GM19025 (cell line): Measurements from ENCODE around the gene ARHGAP36.

Source experiments
- ATAC-seq: cut with Tn5 transposase; IDR thresholded peaks from one replicate; pipeline ENCODE4 v1.9.1; 2021; ENCODE audit warnings: mild to moderate bottlenecking, low read depth, moderate library complexity; ENCODE audit not compliant: unreplicated experiment

ARHGAP36 gene, protein sequence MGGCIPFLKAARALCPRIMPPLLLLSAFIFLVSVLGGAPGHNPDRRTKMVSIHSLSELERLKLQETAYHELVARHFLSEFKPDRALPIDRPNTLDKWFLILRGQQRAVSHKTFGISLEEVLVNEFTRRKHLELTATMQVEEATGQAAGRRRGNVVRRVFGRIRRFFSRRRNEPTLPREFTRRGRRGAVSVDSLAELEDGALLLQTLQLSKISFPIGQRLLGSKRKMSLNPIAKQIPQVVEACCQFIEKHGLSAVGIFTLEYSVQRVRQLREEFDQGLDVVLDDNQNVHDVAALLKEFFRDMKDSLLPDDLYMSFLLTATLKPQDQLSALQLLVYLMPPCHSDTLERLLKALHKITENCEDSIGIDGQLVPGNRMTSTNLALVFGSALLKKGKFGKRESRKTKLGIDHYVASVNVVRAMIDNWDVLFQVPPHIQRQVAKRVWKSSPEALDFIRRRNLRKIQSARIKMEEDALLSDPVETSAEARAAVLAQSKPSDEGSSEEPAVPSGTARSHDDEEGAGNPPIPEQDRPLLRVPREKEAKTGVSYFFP

DNA sequence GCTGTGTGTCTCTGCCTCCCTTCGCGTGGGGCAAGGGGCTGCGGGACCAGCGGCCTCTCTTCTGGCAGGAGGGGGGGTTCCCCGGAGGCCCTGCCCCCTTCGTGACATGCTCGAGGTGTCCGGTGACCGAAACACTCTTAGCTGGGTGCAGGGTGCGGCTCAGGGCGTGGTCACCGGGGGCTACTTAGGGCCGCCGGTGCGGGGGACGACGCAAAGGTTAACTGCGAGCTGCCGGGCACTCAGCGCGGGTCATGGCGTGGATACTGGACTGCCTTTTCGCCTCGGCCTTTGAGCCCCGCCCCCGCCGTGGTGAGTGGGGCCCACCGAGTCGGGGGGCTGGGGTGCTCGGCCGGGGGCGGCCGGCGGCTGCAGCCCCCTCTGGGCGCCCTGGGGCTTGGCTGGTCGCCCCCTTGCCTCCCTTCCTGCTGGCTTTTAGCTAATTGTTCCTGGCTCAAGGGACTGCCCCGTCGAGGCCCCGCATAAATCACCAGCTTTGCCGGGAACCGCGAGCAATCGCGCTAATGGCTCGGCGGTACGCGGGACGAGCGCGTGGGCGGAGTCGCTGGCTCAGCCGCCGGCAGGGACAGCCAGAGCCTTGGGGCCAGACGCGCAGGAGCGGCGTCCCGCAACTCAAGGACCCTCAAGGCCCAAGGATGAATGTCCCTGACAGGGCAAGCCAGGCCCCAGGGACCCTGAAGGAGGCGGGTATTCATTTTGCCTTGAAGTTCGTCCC is at the start of gene ARHGAP36:
Gene ARHGAP36, plus strand, starts transcription at position 211 of the 733 bp plus-strand sequence. CDS start 23,320 bp downstream, outside the sequence.
- ATAC-seq: no peak

DNA sequence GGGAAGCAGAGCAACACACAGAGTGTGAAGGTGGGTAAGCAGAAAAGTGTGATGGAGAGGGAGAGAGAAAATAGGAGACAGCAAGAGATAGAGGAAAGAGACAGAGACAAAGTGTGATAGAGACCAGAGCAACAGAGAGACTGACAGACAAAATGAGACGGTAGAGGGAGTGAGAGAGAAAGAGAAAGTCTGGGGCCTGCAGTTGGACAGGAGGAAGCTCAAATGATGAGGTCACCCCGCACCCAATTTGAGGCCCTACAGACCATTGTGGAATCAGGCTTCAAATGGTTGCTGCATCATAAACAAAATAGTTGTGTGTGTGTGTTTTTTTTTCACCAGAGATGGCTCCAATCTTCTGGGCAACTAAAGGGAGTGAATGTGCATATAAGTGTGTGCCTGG is 48.0 kb upstream of the ARHGAP36 start:
- no peak for ATAC-seq

DNA sequence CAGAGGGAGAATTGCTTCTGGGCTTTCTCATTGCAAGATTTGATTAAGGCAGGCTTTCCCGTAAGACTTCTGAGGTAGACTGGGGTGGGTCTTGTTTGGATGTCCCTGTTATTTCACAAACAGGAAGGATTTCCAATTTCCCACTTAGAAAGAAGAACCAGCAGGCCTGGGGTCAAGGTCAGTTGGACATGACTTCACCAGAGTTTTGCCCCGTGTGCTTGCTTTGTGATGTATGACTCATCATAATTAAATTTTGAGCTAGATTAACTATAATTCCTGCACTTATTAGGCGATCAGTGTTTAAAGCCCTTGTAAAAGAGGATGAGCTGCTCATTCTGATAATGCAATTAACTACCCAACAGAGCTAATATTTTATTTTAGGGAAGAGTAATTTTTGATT is 32.8 kb upstream of the ARHGAP36 start:
- ATAC-seq: no peak

DNA sequence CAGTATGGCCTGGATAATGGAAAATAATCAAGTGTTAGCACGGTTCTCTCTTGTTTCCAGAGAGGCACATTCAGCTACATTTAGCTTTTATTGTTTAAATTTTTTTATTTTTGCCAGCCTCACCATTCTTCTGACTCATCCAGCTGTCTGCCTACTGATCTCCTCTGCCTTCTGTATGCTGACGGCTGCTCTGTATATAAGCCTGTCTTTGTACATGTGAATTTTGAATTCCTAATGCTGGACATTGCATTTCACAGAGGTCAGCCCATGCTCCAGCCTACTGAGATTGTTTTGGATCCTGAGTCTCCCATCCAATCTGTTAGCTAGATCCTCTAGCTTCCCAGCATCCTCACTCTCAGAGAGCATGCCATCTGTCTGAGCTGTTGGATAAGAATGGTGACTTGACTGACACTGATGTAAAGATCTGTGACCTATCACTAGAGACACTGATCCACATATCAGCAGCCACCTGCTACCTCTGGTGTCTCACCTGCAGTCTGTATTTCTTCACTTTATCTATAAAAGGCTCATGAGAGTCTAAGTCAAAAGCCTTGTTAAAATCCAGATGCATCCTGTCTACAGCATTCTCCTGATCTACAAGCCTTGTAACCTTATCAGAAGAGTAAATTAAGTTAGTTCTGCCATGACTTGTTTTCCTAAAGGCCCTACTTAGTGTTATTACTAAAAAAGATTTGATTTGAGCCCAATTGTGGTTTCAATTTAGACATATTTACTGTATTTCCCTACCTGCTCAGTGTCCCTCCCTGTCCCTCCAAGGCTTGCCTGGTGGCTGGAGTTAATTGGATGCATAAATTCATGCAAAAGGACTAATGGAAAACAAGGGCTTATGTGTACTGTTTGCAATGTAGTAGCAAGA is 25.6 kb upstream of the ARHGAP36 start:
- ATAC-seq: no peak

DNA sequence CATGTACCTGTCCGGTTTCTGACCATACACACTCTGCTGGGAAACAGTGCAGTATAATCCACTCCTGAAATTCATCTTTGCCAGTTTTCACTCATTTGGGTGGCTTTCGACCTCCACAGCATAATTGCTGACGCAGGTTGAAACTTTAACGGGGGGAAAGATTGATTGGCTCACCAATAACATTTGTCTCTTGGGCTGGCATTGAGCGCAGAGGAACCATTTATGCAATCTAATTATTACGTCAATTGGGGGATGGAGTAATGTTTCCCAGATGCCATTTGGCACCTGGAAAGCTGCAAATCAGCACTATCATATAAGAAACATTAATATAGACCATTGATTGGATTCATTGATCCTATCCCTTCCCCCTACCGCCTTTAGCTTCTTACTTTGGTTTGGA is 24.1 kb upstream of the ARHGAP36 start:
- no peak for ATAC-seq

DNA sequence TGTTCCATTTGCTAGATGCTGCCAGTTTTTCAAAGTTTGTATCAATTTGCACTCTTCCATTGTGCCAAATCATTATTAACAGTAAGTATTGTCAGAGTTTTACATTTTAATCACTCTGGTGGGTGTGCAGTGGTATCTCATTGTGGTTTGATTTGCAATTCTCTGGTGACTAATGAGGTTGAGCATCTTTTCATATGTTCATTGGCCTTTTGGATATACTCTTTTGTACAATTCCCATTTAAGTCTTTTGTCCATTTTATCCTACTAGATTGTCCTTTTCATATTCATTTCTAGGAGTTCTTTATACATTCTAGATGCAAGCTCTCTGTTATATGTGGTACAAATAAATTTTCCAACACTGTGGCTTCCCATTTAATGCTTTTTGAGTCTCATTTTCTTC is 17.4 kb upstream of the ARHGAP36 start:
- ATAC-seq: no peak

DNA sequence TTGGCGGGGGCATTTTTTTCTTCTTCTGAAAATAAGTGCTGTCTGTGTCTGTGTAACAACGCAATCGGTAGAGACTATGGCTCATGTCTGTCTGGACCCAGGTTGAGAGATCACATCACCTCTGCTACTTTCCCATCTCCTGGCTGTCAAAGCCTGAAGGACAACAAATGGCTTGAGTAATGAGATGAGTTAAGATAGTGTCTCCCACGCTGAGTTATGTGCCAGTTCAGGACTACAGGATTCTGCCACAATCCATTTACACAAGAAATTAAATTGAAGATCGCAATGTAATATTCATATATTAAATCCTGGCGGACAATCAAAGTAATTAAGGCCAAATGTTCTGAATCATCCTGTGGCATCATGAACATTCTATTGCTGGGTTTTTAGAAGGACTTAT is 16.5 kb upstream of the ARHGAP36 start:
- no peak for ATAC-seq

DNA sequence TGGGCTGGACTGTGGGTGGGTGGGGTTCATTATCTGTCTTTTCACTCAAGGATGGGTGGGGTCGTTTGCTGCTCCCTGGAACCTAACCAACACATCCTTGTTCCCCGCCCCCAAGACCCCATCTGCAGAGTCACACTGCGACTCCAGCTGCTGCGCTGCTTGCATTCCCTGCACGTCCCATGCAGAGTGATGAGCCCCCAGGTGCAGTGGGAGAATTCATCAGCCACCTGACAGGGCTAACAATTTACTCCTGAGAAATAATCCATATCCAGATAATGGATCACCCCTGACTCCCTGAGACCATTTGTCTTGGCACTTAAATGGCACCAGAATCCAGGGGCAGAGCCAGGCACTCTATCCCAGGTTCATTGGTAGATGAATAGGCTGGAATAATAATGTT is 12.4 kb upstream of the ARHGAP36 start:
- no peak for ATAC-seq

DNA sequence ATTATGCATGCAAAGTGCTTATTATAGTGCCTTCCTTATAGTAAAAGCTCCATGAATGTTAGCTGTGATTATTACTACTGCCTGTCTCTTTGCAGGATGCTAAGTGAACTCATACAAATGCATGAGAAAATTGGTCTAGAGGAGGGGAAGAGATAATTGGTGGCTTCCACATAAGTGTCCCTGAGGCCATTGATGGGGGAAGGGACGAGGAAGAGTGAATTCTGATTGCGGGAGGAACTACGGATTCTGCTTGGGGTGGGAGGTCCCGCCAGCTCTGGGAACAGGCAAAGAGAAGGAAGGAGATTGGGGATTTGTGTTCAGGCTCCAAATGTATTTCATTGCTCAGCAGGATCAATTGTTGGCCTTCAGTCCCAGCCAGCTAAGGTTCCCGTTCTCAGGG is 11.6 kb upstream of the ARHGAP36 start:
- no peak for ATAC-seq

DNA sequence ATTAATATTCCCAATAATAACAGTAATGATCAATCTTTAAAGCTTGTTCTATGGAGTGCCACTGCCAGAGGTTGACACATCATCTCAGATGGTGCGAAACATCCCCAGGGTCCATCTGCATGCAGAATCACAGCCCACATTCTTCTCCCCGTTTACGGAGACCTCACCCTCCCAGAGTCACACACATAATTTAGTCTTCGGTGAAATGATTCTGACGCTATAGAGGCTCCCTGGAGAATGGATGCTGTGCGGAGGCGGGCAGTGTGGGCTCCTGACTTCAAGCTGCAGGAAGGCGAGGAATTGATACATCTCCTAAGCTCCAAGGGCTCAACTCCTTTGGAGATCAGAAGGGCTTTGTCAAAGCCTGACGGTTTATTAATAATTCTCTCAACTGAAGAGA is 11.0 kb upstream of the ARHGAP36 start:
- ATAC-seq: no peak

DNA sequence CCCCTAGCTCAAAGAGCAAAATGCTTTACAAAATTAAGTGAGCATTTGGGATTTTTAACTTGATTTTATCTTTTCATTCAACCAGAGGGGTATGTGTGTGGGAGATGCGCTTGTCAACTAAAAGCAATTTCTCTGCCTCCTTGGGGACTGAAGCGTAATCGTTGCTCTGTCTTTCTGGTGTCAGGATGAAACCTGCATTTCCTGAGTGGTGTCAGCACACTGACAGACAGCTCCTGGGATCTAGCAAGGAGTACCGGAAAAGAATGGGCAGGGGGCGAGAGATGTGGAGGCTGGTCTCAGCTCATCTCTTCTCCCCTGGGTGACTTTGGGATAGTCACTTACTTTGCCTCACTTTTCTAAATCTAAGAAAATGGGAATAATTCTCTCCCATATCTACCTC is 5.1 kb upstream of the ARHGAP36 start:
- no peak for ATAC-seq

DNA sequence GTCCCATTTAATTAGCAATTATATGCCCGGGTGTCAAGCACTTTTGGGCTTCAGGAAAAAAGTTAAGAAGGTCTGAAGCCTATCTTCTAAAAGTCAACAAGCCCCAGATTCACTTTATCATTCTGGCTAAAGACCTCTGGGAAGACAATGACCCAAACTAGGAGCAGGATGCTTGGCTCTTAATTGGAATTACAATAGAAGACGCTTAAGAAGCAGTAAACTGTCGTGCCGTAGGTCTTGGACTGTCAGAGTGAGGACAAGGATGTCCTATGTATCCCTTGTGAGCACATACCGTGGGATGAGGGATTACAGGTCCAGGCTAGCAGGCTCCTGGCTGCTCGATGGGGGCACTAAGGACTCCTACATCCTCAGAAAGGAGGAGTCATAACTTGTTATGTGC is 3.2 kb upstream of the ARHGAP36 start:
- ATAC-seq: no peak

DNA sequence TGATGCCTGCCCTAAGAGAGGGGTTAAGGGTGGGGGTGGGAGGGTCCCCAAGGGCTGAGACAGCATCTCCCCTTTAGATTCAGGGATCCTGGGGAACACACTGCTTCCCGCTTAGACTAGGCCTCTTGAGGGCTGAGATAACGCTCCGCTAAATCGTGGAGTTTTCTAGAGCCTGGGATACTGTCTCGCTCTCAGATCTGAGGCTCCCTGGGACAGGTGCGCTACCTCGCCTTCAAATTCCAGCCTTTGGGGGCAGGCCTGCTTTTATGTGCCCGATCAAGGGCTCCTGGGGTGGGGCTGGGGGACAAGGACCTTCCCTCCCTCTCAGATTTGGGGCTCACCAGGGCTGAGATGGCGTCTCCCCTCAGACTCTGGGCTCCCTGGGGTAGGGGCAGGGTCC is 440 bp upstream of the ARHGAP36 start:
- ATAC-seq: no peak

DNA sequence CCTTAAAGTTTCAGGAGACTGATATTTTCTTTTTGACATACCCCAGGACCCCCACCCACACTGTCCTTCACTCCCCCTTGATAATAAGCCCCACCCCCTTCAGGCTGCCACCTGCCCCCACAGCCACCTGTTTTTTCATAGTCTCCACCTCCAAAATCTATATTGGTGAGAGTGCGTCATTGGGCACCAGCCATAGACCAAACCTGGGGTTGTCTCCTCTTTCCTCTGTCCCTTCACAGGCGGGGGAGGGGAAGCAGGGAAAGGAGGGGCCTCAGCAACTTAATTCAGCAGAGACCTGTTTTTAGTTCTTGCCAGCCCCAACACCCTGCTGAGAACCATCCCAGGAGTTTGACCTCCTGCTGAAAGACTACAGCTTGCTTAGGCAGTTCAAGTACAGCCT is 1.1 kb downstream of the ARHGAP36 start:
- no peak for ATAC-seq

DNA sequence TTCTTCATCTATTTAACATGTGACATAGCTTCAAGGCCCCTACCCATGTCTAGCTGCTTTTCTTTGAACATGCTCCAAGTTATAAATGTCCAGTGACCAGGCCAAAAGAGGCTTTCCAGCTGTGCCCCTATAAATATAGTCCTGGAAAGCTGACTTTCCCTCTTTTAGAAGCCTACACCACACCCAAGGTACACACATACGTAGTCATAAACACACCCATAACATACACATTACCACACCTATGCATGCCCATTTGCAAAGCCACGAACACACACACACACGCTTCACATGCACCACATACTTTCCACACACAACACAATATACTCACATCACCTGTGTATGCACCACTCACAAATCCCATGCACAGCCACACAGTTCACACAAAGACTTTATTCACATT is 2.0 kb downstream of the ARHGAP36 start:
- ATAC-seq: no peak

DNA sequence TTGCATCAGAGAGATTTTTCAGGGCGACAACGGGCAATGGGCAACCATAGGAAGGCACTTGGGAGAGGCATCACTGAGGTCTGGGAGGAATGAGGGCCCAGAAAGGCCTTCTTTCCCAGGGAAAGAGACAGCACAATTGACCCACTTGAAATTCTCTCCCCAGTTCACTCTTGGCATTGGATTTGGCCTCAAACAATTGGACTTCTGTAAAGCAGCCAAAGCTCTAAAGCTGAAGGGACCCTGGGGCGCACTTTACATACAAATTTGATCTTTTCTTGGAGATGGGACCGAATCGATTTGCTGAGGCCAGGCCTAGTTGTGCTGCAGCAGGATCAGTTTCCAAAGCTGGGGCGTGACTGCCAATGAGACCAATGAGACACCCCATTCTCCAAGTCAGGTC is 3.2 kb downstream of the ARHGAP36 start:
- ATAC-seq: no peak

DNA sequence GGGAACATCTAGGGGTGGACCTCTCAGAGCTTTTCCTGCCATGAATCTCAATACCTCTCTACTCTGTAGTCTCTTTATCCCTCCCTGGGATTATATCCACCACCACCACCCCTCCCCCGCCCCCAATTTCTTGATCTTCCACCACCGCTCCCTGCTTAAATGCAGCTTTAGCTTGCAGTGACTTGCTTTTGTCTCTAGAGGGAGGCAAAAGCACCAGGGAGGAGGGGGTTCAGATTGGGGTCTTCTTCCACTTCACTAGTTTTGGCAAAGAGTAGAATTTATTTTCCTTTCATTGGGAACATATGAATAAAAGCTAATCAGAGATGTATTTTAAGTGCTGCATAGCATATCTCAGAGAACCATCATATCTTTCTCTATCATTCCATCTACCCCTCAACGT is 5.5 kb downstream of the ARHGAP36 start:
- no peak for ATAC-seq

DNA sequence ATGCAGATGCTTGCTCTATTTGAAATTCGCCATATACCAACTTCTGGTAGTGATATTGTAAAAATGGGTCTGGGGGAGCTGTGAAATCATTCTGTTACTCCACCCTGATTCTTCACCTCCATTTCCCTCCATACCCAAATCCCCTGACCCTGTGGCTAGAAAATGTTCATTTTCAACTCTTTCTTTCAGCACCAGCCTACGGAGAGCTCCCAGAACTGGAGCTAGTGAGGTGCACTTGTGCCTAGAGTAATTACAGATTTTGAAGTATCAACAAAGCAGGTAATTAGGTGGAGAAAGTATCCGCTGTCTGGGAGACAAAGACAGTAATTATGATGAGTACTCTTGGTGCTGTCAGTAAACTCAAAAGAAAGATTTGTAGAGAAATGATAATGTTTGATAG is 8.1 kb downstream of the ARHGAP36 start:
- no peak for ATAC-seq

DNA sequence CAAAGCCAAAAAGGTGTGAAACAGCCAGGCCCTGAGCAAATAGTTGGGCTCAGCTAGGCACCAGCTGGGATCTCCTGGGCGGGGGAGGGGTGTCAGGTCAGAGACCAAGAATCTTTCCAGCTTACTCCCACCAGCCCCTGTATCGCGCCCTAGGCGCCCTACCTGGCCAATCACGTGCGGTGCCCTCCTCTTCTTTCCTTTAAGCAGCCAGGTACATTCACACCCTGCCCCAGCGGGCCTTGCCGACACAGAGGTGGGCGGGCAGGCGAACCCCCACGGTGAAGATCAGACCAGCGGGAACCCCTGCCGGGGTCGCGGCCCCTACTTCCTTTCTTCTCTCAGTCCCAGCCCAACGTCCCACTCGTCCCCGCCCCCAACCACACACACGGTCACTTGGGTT is 9.1 kb downstream of the ARHGAP36 start:
- no peak for ATAC-seq

DNA sequence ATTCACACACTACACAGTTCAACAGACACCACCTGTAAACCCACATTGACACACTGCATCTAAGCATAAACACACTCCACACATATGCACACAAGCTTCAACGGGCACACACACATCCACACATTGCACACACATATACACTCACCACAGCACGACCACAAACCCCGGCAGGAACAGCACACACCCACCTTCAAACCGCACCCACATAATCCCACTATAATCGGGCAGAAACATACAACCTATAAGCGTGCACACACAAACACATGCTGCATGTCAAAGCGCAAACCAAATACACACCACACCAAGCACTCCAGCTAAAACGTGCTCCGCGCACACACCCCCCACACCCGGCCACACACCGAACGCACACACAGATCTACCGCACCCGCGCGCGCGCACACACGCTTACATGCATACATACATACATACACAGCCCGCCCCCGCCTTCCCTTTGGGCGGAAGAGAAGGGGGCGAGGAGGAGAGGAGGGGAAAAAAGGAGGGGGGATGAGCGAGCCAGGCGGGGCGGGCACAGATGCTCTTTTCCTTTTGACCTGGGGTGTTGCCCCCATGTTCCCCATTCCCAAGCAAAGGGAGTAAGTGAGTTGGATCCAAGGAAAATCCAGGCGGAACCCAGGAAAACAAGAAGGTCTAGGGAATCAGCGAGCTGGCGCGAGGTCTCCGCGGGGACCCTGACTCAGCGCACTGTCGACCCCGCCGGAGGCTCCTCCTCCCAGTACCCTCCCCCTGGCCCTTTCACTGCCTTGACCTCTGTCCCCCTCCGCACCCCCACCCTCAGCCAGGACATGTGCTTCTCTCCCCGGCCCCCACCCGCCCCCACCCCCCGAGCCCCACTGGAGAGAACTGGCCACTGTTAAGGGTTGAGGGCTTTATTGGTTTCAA is 9.9 kb downstream of the ARHGAP36 start:
- ATAC-seq: no peak
